Measurements from ENCODE around the gene DCD.

Gene DCD

GRCh38 chr12:54631551-54631950 is 16.6 kb downstream of the DCD start:
- H3K27me3 ChIP-seq, result no peaks in the 10 kb centered on the region
- H3K4me3 ChIP-seq, result no peak overlapping the region
- H3K27ac ChIP-seq, result no peak overlapping the region
- H3K36me3 ChIP-seq, result no peaks in the 10 kb centered on the region
- no peak for TF ChIP-seq Cebpa-rat (IDR thresholded peaks at IDR 0.05)
- H4K20me1 ChIP-seq, result no peaks in the 10 kb centered on the region
- H3K4me1 ChIP-seq, result no peaks in the 10 kb centered on the region
- H3K9ac ChIP-seq, result no peak overlapping the region
- H3K9me3 ChIP-seq, result peaks cover 24% of the 10 kb centered on the region
- H3K4me2 ChIP-seq, result no peak overlapping the region

GRCh38 chr12:54629925-54630324 is 18.2 kb downstream of the DCD start:
- no peak for TF ChIP-seq Cebpa-rat (IDR thresholded peaks at IDR 0.05)
- H3K36me3 ChIP-seq, result no peaks in the 10 kb centered on the region
- H3K27ac ChIP-seq, result no peak overlapping the region
- no peak overlapping the region for H3K9ac ChIP-seq
- no peaks in the 10 kb centered on the region for H4K20me1 ChIP-seq
- peaks cover 38% of the 10 kb centered on the region for H3K9me3 ChIP-seq
- H3K4me3 ChIP-seq, result no peak overlapping the region
- H3K4me1 ChIP-seq, result no peaks in the 10 kb centered on the region
- H3K27me3 ChIP-seq, result no peaks in the 10 kb centered on the region
- H3K4me2 ChIP-seq, result no peak overlapping the region

GRCh38 chr12:54628186-54628846 is 19.8 kb downstream of the DCD start:
- Histone ChIP-seq H4K20me1 (no peaks in the 10 kb centered on the region), H3K27me3 (no peaks in the 10 kb centered on the region), H3K4me2 (no peak overlapping the region), H3K4me3 (no peak overlapping the region), H3K9ac (no peak overlapping the region), H3K4me1 (no peaks in the 10 kb centered on the region), H3K36me3 (no peaks in the 10 kb centered on the region), H3K27ac (no peak overlapping the region), H3K9me3 (peaks cover 39% of the 10 kb centered on the region)
- TF ChIP-seq Cebpa-rat (IDR thresholded peaks at IDR 0.05), result no peak

- no peak overlapping the region for H3K9ac ChIP-seq
- H3K9me3 ChIP-seq, result peaks cover 39% of the 10 kb centered on the region
- H3K4me2 ChIP-seq, result no peak overlapping the region
- no peaks in the 10 kb centered on the region for H4K20me1 ChIP-seq
- no peak overlapping the region for H3K27ac ChIP-seq
- no peaks in the 10 kb centered on the region for H3K36me3 ChIP-seq
- H3K27me3 ChIP-seq, result no peaks in the 10 kb centered on the region
- H3K4me3 ChIP-seq, result peak overlapping the region; percentile 11; the same call in 1 of the 2 replicates
- H3K4me1 ChIP-seq, result no peaks in the 10 kb centered on the region
- TF ChIP-seq Cebpa-rat (IDR thresholded peaks at IDR 0.05), result no peak
These were observed 20.9 kb downstream of the DCD start for GRCh38 chr12:54627304-54627703.

- no peak for TF ChIP-seq Cebpa-rat (IDR thresholded peaks at IDR 0.05)
- Histone ChIP-seq H3K4me2 (no peak overlapping the region), H3K36me3 (no peaks in the 10 kb centered on the region), H3K9me3 (peaks cover 39% of the 10 kb centered on the region), H4K20me1 (no peaks in the 10 kb centered on the region), H3K4me3 (no peak overlapping the region), H3K27ac (no peak overlapping the region), H3K9ac (no peak overlapping the region), H3K4me1 (no peaks in the 10 kb centered on the region), H3K27me3 (no peaks in the 10 kb centered on the region)
These were observed 22.6 kb downstream of the DCD start for GRCh38 chr12:54625598-54625997.

- H3K27ac ChIP-seq, result no peak overlapping the region
- H3K27me3 ChIP-seq, result no peaks in the 10 kb centered on the region
- H3K4me2 ChIP-seq, result no peak overlapping the region
- no peaks in the 10 kb centered on the region for H3K4me1 ChIP-seq
- no peaks in the 10 kb centered on the region for H3K36me3 ChIP-seq
- H3K9ac ChIP-seq, result no peak overlapping the region
- no peaks in the 10 kb centered on the region for H4K20me1 ChIP-seq
- peaks cover 39% of the 10 kb centered on the region for H3K9me3 ChIP-seq
- no peak for TF ChIP-seq Cebpa-rat (IDR thresholded peaks at IDR 0.05)
- no peak overlapping the region for H3K4me3 ChIP-seq
These were observed 23.6 kb downstream of the DCD start for GRCh38 chr12:54624315-54625279.

- H4K20me1 ChIP-seq, result no peaks in the 10 kb centered on the region
- TF ChIP-seq Cebpa-rat (IDR thresholded peaks at IDR 0.05), result no peak
- H3K4me3 ChIP-seq, result no peak overlapping the region
- no peak overlapping the region for H3K27ac ChIP-seq
- H3K9ac ChIP-seq, result no peak overlapping the region
- no peaks in the 10 kb centered on the region for H3K36me3 ChIP-seq
- H3K27me3 ChIP-seq, result no peaks in the 10 kb centered on the region
- H3K9me3 ChIP-seq, result peaks cover 26% of the 10 kb centered on the region
- no peaks in the 10 kb centered on the region for H3K4me1 ChIP-seq
- no peak overlapping the region for H3K4me2 ChIP-seq
These were observed 25.5 kb downstream of the DCD start for GRCh38 chr12:54622463-54623183.

- Histone ChIP-seq H3K9ac (no peak overlapping the region), H3K4me3 (no peak overlapping the region), H3K36me3 (no peaks in the 10 kb centered on the region), H3K4me2 (peak overlapping the region; percentile 14; the same call in 1 of the 2 replicates), H4K20me1 (no peaks in the 10 kb centered on the region), H3K4me1 (no peaks in the 10 kb centered on the region; the same call in 1 of the 2 replicates), H3K27ac (no peak overlapping the region), H3K27me3 (no peaks in the 10 kb centered on the region), H3K9me3 (no peaks in the 10 kb centered on the region)
- TF ChIP-seq Cebpa-rat (IDR thresholded peaks at IDR 0.05), result no peak
These were observed 31.1 kb downstream of the DCD start for GRCh38 chr12:54616933-54617680.

- Histone ChIP-seq H3K4me1 (no peaks in the 10 kb centered on the region; the same call in 1 of the 2 replicates), H3K9me3 (no peaks in the 10 kb centered on the region), H3K9ac (no peak overlapping the region), H4K20me1 (no peaks in the 10 kb centered on the region), H3K4me2 (no peak overlapping the region), H3K36me3 (no peaks in the 10 kb centered on the region), H3K27ac (no peak overlapping the region), H3K4me3 (no peak overlapping the region), H3K27me3 (no peaks in the 10 kb centered on the region)
- no peak for TF ChIP-seq Cebpa-rat (IDR thresholded peaks at IDR 0.05)
These were observed 35.9 kb downstream of the DCD start for GRCh38 chr12:54612225-54612750.
